HL-60/S4 (cell line): ENCODE measurements around the gene FGR.
"Not testable (repeated sequence)": the region's sequence is repeated elsewhere in the genome, so short reads cannot be mapped to it uniquely, and the experiment has no call there.

Experiments used
- in situ Hi-C: fragments of 300-500 bp; cut with MboI; formaldehyde crosslinking; loops from 2 replicates; pipeline ENCODE4 v1.14.3; 2022; ENCODE audit warnings: low sequenced_read_pairs

The FGR gene

DNA sequence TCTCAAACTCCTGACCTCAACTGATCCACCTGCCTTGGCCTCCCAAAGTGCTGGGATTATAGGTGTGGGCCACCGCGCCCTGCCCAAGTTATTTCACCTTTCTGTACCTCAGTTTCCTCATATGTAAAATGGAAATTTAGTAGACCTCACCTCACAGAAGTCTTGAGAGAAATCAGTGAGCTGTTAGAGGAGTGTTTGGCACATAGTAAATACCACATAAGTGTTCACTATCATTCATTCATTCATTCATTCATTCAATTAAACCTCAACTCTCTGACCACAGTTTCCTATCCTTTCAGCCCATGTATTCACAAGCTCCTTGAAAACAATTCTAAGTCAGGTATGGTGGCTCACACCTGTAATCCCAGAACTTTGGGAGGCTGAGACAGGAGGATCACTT is 3.8 kb upstream of the FGR start:
- in situ Hi-C loops: no loop called here

DNA sequence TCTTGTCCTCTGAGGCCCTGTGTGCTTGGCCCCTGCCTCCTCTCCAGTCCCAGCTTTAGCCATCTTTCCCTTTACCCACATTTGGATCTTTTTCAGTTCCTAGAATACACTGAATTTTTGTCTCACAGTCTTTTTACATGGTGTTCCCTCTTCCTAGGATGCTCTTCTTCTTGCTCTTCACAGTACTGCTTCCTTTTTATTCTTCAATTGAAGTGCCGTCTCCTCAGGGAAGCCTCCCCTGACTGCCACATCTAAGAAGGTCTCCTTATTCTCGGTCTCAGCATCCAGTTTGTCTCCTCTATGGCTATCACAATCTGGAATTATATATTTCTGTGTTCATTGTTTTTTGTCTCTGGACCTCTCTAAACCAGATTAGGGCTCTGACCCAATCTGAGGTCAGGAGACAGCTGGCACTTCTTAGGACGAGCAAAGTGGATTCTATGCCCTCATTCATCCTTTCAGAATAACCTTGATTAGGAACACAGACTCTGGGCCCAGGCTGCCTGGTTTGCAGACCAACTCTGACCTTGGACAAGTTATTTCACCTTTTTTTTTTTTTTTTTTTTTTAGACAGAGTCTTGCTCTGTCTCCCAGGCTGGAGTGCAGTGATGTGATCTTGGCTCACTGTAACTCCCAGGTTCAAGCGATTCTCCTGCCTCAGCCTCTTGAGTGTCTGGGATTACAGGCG is 3.2 kb upstream of the FGR start:
- in situ Hi-C loops: no loop called here

DNA sequence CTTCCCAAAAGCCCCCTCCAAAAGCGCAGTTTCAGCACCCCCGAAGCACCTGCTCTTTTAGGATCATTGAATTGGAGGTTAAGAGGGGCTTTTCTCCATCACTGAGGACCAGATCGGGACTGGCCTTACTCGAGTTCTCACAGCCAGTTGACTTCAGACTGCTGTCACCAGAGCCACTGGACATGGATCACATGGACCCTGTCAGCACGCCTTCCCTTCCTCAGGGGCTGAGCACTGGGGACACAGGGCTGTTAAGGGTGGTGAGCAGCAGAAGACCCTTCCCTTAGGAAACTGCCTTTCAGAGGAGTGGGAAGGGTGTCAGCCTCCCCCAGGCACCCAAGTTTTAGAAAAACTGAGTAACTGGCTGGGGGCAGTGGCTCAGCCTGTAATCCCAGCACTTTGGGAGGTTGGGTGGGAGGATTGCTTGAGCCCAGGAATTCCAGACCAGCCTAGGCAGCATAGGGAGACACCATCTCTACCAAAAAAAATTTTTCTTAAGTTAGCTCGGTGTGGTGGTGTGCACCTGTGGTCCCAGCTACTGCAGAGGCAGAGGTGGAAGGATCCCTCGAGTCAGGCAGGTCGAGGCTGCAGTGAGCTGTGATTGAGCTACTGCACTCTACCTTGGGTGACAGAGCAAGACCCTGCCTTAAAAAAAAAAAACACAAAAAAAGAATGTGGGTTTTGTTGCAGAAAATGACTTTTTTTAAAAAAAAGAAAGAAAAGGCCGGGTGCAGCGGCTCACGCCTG is 584 bp upstream of the FGR start:
- in situ Hi-C loops: no loop called here

DNA sequence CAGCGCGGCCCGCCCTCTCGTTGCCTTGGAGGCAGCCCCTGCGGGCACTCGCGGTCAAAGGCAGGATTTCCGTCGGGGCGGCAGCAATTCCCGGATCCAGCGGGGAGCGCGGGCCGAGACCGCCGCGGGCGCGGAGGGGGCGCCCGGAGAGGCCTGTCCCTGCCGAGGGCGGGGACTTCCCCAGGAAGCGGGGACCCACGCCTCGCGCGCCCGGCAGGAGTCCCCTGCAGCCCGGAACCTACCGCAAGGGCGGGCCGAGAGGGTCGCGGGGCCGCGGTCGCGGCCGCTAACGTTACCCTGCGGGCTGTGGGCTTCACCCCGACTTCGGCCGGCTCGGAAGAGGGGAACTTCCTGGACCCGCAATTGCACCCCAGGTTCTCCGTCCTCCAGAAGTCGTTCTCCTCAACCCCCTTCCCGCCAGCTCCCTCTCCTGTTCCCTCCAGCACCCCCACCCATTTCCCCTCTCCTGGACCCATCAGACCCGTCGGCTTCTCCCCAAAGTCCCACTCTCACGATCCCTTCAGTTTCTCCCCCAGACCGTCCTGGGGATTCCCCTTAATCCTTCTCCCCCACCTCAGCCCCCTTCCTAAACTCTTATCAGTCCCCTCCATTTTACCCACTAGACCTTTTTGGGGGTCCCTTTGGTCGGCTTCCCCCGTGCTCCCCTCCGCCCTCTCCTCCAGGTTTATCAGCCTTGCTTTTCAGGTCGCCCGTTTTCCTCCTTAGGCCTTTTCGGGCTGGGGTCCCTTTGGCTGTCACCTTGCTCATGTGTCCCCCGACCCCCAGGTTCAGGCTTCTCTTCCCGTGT is 604 bp downstream of the FGR start:
- in situ Hi-C loops: no loop called here

DNA sequence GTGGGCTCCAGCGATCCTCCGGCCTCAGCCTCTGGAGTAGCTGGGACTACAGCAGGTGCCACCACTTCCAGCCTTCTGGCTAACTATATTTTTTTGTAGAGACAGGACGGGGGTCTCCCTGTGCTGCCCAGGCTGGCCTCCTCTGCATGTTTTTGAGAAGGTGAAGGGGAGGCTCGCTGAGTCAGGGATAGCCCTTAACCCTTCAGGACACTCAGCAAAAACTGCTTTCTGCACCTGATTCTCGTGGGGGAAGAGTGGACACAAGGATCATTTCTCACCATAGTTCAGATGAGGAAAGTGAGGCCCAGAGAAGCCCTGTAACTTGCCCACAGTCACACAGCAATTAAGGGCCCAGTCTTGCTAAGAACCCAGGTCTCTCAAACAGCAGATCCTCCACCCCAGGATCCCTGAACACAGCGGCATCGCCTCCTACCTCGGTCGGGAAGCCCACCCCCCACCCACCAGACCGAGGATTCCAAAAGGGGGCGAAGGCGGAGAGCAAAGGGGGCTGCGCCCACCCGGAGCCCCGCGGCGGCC is 1.3 kb downstream of the FGR start:
- in situ Hi-C loops: no loop called here

DNA sequence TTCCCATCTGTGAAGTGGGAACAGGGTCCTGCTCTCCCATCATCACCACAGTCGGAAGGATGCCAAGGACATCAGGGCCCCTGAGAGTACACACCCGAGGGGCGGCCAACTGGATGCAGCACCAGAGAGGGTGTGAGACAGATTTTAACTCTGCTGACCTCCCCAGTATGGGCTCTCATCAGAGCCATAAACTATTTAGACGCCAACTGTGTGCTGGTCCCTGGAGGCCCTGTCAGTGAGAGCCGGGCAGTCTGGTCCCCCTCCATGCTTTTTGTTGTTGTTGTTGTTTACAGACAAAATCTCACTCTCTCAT is 1.7 kb downstream of the FGR start:
- in situ Hi-C loops: no loop called here

DNA sequence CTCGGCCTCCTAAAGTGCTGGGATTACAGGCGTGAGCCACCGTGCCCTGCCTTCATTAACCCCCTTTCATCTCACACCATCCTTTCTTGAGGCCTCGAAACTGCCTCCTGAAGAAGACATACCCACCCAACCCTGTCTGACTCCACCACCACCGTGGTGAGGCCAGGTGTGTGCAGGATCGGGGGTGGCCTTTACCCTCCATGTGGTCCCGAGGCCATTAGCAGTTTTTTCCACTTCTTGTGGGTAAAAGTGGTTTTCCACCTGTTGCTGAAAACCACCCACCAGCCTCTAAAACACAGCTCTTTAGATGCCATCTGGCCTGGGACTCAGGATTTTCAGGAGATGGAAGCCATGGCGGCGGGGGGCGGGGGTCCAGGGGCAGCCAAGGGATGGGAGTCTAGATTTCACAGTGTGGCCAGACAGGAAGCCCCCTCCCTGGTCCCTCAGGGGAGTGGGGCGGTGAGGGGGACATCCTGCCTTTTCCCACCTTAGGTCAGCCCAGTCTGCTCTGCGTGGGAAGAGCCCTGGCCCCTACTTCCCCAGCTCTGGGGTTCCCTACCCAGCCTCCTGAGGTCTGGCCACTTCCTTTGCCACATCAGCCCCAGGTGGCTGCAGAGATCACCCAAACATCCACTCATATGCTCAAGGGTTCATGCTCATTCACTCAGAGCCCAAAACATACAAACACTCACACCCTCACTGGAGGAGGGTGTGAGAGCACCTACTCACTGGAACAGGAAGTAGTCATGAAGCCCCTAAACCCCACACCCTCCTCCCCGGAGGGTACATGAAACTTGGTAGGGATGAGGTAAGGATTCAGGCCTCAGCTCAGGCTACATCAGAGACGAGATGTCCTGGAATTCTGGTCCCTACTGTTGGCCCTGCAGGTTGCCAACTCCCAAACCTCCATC is 2.3 kb downstream of the FGR start:
- in situ Hi-C loops: no loop called here

DNA sequence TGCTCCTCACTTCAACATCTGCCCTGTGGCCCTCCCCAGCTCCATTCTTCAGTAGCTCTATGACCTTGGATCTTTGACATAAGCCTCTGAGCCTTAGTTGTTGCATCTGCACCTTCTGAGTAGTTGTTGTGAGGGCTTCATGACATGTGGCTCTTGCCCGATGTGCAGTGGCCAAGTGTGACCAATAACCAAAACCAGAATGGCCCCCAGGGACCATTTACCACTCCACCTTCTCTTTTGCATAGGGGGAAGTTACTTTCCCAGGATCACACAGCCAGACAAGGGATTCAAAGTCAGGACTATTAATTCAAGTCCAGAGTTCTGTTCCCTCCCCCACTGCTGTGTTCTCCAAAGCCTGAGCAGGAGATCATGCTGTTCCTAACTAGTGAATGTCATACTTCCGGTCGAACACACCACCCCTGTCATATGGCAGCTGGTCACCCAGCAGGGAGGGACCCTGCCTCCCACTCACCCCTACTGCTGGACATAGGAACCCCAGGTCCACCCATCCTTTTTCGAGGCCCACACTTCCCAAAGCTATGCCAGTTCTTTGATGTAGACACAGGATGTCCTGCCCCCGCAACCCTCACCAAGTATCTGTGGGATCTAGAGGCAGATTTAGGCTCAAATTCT is 4.0 kb downstream of the FGR start:
- in situ Hi-C loops: no loop called here

DNA sequence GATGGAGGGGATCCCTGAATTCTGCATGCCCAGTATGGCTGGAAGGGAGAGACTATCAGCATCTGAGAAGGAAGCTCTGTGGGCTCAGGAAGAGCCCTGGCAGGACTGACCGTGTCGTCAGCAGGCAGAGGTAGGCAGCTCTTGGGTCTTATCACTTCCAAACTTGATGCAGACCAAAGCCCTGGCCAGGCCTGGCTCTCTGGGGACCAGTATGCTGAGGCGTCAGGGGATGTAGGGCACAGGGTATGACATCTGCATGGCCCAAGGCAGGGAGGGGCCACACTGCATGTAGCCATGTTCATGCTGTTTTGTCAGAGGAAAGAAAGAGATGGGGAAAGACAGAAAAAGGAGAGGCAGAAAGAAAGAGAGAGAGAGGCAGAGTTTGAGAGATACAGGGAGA is 6.3 kb downstream of the FGR start:
- in situ Hi-C loops: no loop called here

DNA sequence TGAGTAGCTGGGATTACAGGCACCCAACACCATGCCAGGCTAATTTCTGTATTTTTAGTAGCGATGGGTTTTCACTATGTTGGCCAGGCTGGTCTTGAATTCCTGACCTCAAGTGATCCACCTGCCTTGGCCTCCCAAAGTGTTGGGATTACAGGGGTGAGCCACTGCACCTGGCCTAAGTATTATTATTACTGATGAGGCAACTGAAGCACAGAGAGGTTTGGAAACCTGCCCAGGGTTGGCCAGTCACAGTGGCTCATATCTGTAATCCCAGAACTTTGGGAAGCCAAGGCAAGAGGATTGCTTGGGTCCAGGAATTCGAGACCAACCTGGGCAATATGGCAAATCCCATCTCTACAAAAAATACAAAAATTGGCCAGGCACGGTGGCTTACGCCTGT is 7.3 kb downstream of the FGR start:
- in situ Hi-C loops: not testable (repeated sequence)

DNA sequence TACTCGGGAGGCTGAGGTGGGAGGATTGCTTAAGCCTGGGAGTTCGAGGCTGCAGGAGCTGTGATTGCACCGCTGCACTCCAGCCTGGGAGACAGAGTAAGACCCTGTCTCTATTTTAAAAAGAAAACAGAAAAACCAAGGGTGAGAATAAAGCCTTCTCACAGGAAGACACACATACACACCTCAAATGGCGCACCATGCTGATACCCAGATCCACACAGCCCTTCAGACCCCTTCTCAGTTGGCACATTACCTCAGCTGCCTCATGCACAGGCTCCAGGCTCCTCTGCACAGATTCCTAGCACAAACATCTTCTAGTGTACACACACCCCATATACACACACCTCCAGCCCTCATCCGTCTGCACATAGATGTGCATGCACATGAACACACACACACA is 7.9 kb downstream of the FGR start:
- in situ Hi-C loops: no loop called here

DNA sequence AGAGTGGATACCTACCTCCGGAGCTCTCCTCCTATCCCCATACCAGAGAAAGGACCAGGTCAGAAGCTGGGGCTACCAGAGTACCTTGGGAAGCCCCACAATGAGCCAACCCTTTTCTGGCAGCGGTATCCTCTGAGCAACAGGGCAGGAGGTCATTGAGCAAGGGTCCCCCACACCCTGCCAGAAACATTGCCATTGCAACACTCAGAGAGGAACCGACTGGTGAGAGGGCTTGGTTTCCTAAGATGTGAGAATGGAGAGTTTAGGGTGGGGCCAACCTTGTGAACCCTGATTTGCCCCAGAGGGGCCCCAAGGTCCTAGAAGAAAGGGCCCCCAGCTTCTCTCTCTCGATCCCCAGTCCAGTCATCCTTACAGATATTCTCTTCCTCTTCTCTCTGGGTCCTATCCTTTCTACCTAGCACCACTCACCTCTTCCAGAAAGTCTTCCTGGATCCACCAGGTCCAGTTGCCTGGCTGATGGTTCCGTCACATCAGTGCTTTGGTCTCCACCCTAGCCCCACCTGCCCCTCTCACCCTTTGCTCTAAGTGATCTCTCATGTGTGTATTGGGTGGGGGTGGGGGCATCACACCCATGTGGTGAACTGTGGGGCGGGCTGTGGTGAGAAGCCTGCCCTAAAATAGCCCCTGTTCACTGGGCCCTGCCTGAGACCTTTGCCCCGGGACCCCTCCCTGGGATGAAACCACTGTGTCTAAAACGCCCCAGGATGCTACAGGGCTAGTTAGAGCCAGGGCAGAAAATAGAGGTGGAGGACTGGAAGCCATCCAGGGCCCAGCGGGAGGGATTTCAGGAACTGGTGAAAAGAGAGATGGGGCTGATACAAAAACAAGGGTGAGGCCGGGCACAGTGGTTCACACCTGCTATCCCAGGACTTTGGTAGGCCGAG is 8.7 kb downstream of the FGR start:
- in situ Hi-C loops: no loop called here

DNA sequence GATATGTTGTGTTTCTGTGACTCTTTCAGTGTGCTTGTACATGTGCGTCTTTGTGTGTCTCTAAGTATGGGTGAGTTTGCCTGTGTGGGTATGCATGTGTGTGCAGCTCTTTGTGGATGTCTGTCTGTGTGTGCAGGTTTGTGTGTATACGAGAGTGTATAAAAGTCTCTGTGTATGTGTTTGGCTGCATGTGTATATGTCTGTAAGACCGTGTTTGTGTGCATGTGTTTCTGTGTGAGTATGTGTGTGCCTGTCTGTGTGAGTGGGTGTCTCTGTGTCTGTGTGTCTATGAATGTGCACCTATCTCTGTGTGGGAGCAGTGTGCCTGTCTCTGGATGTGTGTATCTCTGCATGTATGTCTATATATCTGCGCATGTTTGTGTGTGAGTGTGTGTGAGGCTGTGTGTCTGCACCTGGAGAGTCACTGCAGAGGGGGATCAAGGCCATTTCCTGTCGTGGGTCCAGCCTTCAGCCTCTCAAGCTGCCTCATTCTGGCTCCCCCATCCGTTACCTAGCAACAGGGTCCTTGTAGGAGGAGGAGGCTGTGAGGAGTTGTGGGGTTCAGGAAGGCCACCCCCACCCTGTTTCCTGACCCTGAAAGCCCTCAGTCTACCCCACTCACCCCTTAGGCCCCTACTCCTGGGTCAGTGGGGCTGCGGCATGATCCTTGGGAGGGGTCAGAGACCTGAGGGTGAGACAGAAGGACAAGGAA is 10.4 kb downstream of the FGR start:
- in situ Hi-C loops: no loop called here

DNA sequence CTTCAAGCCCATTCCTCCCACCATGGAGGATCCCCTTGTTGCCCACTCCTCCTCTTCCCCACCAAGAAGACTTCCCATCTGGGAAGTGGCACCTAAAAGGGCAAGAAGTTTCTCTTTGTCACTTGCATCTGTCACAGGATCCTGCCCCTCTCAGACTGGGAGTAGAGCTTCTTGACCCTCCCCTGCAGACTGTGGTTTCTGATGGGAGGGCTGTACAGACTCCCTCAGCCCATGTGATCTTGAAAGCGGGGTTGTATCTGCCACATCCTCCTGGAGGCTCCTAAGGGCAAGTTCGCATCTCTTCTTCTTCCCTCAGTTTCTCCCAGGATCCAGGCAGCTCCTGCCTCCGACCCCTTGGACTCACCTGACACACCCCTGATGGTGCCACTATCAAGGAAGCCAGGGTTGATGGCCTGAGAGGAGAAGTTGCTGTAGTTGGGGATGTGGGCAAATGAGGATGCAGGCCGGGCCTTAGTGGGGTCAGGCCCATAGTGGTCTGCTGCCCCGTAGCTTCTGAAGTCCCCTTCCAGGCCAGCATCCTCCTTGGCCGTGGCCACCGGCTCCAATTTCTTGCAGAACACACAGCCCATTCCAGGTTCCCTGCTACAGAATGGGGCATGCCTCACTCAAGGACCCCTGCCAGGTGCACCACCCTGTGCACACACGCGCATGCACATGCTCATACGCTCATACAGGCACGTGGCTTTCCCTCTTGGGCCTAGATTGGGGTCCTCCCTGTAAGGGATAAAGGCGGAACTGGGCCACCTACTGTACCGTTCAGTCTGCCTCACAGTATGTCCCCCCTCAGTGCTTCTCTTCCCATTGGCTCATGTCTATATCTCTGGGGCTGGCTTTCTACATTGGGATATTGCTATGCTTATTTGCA is 11.4 kb downstream of the FGR start:
- in situ Hi-C loops: no loop called here

DNA sequence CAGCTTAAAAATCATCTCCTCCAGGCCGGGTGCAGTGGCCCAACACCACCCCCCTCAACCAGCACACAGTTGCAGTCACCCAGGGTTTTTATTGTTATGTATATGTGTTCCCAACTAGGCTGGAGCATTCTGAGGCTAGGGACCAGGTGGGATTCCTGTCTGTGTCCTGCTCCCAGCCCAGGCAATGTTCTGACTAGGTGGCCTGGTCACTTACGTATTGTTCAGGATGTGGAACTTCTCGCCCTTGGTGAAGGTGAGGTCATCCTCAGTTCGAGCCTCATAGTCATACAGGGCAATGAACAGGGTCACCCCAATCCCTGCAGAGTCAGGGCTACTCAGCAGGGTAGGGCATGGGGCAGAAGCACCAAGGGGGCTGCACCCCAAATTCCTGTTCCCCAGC is 12.2 kb downstream of the FGR start:
- in situ Hi-C loops: no loop called here

DNA sequence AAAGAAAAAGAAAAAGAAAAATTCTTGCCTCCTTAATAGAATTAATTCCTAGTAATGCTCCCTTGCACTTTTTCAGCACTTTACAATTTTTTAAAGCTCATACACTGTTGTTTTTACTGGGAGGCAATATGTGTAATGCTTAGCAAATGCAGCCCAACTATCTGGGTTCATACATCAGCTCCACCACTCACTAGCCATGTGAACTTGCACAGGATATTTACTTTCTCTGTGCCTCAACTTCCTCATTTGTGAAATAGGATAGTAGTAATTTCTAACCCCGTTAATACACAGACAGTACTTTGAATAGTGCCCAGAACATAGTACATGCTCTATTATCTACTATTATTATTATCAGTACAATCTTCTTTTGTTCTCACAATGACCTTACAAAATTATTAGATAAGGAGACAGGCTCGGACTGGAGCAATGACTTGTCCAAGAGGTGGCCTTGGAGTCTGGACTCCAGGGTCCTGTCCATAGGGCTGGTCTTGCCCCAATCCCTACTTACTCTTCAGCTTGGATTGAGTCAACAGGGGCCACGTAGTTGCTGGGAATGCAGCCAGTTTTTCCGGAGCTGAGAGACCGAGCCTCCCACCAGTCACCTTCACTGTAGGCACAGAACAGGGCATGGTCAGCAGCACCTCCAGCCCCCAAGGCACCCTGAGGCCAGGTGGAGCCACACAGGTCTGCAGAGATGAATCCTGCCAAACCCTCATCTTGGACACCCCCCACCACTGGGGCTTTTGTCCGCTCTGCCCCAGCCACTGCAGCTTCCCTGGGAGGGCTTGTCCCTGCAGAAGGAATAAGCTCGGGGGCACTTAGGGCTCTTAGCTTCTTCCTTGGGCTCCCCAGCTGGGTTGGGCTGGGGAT is 13.7 kb downstream of the FGR start:
- in situ Hi-C loops: no loop called here
